ENCODE data around the gene RUFY1. TPM values are rescaled to one million over a fixed set of nuclear protein-coding genes. Genes with fewer than 3 reads are reported as not detected.

The RUFY1 gene
- total RNA-seq, 2 experiments from 2014 or later = 22.5 to 24.7 TPM

GRCh38 chr5:179559284-179560252 lies 9.2 kb downstream of the RUFY1 start:
- Mint-ChIP-seq H3K4me1 (ENCODE audit: low read depth) (peaks cover 9% of the 10 kb centered on the region), H3K9me3 (no peaks in the 10 kb centered on the region), H3K27ac (peak overlapping the region; percentile 83), H3K4me3 (peak overlapping the region; percentile 83), H3K27me3 (no peaks in the 10 kb centered on the region), H3K36me3 (ENCODE audit: low read depth) (peaks cover 24% of the 10 kb centered on the region)
- peak; percentile 93 for DNase-seq
- ChIA-PET CTCF (interaction anchor here (1.2 to 1.8 kb wide), 3 partner anchors 9 to 32 kb away, joined by 4 to 6 read pairs (median 4); partner anchors contain the start of gene RUFY1), POLR2A (interaction anchor here (1.1 to 1.8 kb wide), 6 partner anchors 9 to 1355 kb away, joined by 3 to 5 read pairs (median 4); partner anchors contain the start of genes HNRNPAB and HNRNPH1)
- intact Hi-C loops (cut with micrococcal nuclease) = no loop called here
- peak; percentile 100 for ATAC-seq
- TF ChIP-seq, protein P1, sequence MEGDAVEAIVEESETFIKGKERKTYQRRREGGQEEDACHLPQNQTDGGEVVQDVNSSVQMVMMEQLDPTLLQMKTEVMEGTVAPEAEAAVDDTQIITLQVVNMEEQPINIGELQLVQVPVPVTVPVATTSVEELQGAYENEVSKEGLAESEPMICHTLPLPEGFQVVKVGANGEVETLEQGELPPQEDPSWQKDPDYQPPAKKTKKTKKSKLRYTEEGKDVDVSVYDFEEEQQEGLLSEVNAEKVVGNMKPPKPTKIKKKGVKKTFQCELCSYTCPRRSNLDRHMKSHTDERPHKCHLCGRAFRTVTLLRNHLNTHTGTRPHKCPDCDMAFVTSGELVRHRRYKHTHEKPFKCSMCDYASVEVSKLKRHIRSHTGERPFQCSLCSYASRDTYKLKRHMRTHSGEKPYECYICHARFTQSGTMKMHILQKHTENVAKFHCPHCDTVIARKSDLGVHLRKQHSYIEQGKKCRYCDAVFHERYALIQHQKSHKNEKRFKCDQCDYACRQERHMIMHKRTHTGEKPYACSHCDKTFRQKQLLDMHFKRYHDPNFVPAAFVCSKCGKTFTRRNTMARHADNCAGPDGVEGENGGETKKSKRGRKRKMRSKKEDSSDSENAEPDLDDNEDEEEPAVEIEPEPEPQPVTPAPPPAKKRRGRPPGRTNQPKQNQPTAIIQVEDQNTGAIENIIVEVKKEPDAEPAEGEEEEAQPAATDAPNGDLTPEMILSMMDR (IDR thresholded peaks at IDR 0.05) = no peak

GRCh38 chr5:179564526-179564925 lies 14.2 kb downstream of the RUFY1 start:
- TF ChIP-seq, protein P1 (IDR thresholded peaks at IDR 0.05) = no peak
- no peaks in the 10 kb centered on the region for H3K9me3 Mint-ChIP-seq
- intact Hi-C loops (cut with micrococcal nuclease) = no loop called here
- H3K36me3 Mint-ChIP-seq (ENCODE audit: low read depth) = peaks cover 32% of the 10 kb centered on the region
- ChIA-PET POLR2A (interaction anchor here (0.7 kb wide), 1 partner anchor 44 kb away, joined by 4 read pairs; no protein-coding TSS in a partner anchor), CTCF (no interaction called here)
- no peaks in the 10 kb centered on the region for H3K4me1 Mint-ChIP-seq (ENCODE audit: low read depth)
- ATAC-seq (no peak), DNase-seq (no peak)
- no peaks in the 10 kb centered on the region for H3K27me3 Mint-ChIP-seq
- H3K4me3 Mint-ChIP-seq = no peak overlapping the region
- H3K27ac Mint-ChIP-seq = no peak overlapping the region

GRCh38 chr5:179568721-179569120 lies 18.4 kb downstream of the RUFY1 start:
- TF ChIP-seq, protein P1 (IDR thresholded peaks at IDR 0.05) = no peak
- intact Hi-C loops (cut with micrococcal nuclease) = no loop called here
- Mint-ChIP-seq H3K9me3 (no peaks in the 10 kb centered on the region), H3K4me1 (ENCODE audit: low read depth) (no peaks in the 10 kb centered on the region), H3K36me3 (ENCODE audit: low read depth) (peaks cover 33% of the 10 kb centered on the region), H3K4me3 (no peak overlapping the region), H3K27me3 (no peaks in the 10 kb centered on the region), H3K27ac (peak overlapping the region; percentile 56)
- no peak for ATAC-seq
- POLR2A ChIA-PET = no interaction called here
- CTCF ChIA-PET = no interaction called here
- DNase-seq = no peak

GRCh38 chr5:179572386-179572785 lies 22.0 kb downstream of the RUFY1 start:
- H3K27ac Mint-ChIP-seq = peak overlapping the region; percentile 52
- DNase-seq (no peak), ATAC-seq (no peak)
- H3K36me3 Mint-ChIP-seq (ENCODE audit: low read depth) = peaks cover 28% of the 10 kb centered on the region
- POLR2A ChIA-PET = interaction anchor here (0.9 kb wide), 1 partner anchor 22 kb away, joined by 3 read pairs; the partner anchor contains the start of gene RUFY1
- H3K4me3 Mint-ChIP-seq = no peak overlapping the region
- CTCF ChIA-PET = interaction anchor here (0.6 kb wide), 1 partner anchor 172 kb away, joined by 3 read pairs; no protein-coding TSS in a partner anchor
- intact Hi-C loops (cut with micrococcal nuclease) = no loop called here
- TF ChIP-seq, protein P1 (IDR thresholded peaks at IDR 0.05) = no peak
- no peaks in the 10 kb centered on the region for H3K4me1 Mint-ChIP-seq (ENCODE audit: low read depth)
- H3K9me3 Mint-ChIP-seq = no peaks in the 10 kb centered on the region
- no peaks in the 10 kb centered on the region for H3K27me3 Mint-ChIP-seq

Data from activated CD8-positive, alpha-beta T cell treated with anti-CD3 and anti-CD28 coated beads for 36 hours (primary cell).